Activated B cell treated with CpG ODN at 0.5 μM for 24 hours (primary cell): ENCODE data around the gene MSH3. TPM values are rescaled to one million over a fixed set of nuclear protein-coding genes. Genes with fewer than 3 reads are reported as not detected.
"Not testable (repeated sequence)": the region's sequence is repeated elsewhere in the genome, so short reads cannot be mapped to it uniquely, and the experiment has no call there.

Source experiments
- ATAC-seq: fragments of 200-7000 bp; cut with Tn5 transposase; one replicate; pipeline ENCODE4 v1.10.0; 2021; ENCODE audit warnings: low read depth, mild to moderate bottlenecking, moderate library complexity
- CTCF ChIA-PET: fragments of 350-600 bp; sonication (Branson Sonifier 250); formaldehyde crosslinking; loops from one replicate; lab custom pipeline; 2021; ENCODE audit warnings: antibody characterized with exemption; lab: Charles Lee
- POLR2A ChIA-PET: fragments of 350-600 bp; sonication (Branson Sonifier 250); formaldehyde crosslinking; loops from one replicate; lab custom pipeline; 2021; ENCODE audit warnings: antibody characterized with exemption; lab: Charles Lee
- DNase-seq: peaks from one replicate; pipeline ENCODE4 v3.0.0; 2022
- H3K27ac Mint-ChIP-seq: one replicate; pipeline ENCODE4 v1.8.0; 2020; ENCODE audit warnings: mixed read lengths
- H3K27me3 Mint-ChIP-seq: one replicate; pipeline ENCODE4 v1.8.0; 2021; ENCODE audit warnings: mixed read lengths
- H3K36me3 Mint-ChIP-seq: one replicate; pipeline ENCODE4 v1.8.0; 2021; ENCODE audit warnings: low read depth, mixed read lengths
- H3K4me1 Mint-ChIP-seq: one replicate; pipeline ENCODE4 v1.8.0; 2021; ENCODE audit warnings: mixed read lengths
- H3K4me3 Mint-ChIP-seq: one replicate; pipeline ENCODE4 v1.8.0; 2020; ENCODE audit warnings: mild to moderate bottlenecking, mixed read lengths
- H3K9me3 Mint-ChIP-seq: one replicate; pipeline ENCODE4 v1.8.0; 2020; ENCODE audit warnings: mixed read lengths
- intact Hi-C: fragments of 100-400 bp; cut with micrococcal nuclease; formaldehyde crosslinking; loops from one replicate; pipeline ENCODE4 v1.15.1; 2024
- total RNA-seq: library from RNA; stranded (reverse); gene quantifications from 2 replicates; pipeline ENCODE4 v1.2.3, GENCODE V29; 2022
- TF ChIP-seq, protein P1 (sequence below): fragments of 200-600 bp; IDR thresholded peaks from one replicate; pipeline ENCODE4 v1.8.0; 2022; ENCODE audit warnings: antibody characterized with exemption, mild to moderate bottlenecking

MSH3 gene
- total RNA-seq, 1 donor from 2014 or later, result 24.0 TPM

DNA sequence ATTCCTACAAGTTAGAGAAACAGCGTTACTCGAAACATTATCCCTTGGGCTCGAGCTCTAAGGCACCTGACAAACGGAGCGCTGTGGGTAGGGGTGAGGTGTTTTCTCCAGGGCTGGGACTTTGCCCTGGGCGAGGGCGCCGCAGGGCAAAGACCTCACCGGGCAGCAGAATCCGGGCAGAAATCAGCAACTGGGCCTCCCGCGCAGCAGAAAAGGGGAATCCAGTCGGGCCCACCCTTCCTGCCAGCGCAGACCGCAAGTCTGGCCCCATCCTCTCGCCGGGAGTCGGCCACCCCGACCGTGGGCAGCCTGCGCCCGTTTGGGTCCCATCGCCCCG is 430 bp upstream of the MSH3 start:
- intact Hi-C loops, result loop anchor here (2.0 to 10.0 kb wide), 6 partner anchors 399 to 1419 kb away; partner anchors contain the start of genes ATG10, HOMER1, JMY and MTX3
- DNase-seq (no peak), ATAC-seq (no peak)
- TF ChIP-seq, protein P1, sequence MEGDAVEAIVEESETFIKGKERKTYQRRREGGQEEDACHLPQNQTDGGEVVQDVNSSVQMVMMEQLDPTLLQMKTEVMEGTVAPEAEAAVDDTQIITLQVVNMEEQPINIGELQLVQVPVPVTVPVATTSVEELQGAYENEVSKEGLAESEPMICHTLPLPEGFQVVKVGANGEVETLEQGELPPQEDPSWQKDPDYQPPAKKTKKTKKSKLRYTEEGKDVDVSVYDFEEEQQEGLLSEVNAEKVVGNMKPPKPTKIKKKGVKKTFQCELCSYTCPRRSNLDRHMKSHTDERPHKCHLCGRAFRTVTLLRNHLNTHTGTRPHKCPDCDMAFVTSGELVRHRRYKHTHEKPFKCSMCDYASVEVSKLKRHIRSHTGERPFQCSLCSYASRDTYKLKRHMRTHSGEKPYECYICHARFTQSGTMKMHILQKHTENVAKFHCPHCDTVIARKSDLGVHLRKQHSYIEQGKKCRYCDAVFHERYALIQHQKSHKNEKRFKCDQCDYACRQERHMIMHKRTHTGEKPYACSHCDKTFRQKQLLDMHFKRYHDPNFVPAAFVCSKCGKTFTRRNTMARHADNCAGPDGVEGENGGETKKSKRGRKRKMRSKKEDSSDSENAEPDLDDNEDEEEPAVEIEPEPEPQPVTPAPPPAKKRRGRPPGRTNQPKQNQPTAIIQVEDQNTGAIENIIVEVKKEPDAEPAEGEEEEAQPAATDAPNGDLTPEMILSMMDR, result no peak
- Mint-ChIP-seq H3K27me3 (no peaks in the 10 kb centered on the region), H3K9me3 (no peaks in the 10 kb centered on the region), H3K36me3 (peaks cover 27% of the 10 kb centered on the region), H3K4me1 (peaks cover 26% of the 10 kb centered on the region), H3K4me3 (peak overlapping the region; percentile 97), H3K27ac (no peak overlapping the region)
- POLR2A ChIA-PET, result interaction anchor here (0.6 to 2.9 kb wide), 8 partner anchors 10 to 1140 kb away, joined by 3 to 15 read pairs (median 4); partner anchors contain the start of genes HOMER1, SERINC5 and ZFYVE16
- CTCF ChIA-PET, result interaction anchor here (1.2 kb wide), 1 partner anchor 18 kb away, joined by 3 read pairs; no protein-coding TSS in a partner anchor

DNA sequence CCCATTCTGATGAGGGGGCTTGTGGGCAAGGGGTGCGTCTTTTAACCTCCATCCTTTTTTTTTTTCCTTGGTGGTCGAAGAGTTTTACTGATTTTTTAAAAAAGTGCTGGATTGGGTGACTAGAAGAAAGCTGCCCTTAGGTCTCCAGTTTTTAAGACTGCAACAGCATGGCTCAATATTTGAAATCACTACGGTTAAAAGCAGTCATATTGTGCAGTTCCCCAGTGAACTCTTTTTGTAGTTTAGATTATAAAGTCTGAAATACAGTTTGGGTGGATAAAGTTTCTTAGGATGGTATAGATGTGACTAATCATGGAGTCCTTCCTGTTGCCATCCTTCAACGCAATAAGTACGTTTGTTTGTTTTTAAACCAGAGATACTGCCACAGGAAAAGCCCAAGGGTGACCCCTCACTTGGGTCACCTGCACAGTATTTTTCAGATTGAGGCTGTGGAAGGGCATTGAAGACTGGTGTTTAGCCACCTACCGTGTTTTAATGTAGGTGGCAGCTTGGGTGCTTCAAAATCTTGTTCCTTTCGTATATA is 851 bp downstream of the MSH3 start:
- POLR2A ChIA-PET, result interaction anchor here (0.5 to 2.9 kb wide), 9 partner anchors 9 to 1197 kb away, joined by 3 to 15 read pairs (median 4); partner anchors contain the start of genes HOMER1, SERINC5 and ZFYVE16
- TF ChIP-seq, protein P1, result no peak
- no peak for DNase-seq

DNA sequence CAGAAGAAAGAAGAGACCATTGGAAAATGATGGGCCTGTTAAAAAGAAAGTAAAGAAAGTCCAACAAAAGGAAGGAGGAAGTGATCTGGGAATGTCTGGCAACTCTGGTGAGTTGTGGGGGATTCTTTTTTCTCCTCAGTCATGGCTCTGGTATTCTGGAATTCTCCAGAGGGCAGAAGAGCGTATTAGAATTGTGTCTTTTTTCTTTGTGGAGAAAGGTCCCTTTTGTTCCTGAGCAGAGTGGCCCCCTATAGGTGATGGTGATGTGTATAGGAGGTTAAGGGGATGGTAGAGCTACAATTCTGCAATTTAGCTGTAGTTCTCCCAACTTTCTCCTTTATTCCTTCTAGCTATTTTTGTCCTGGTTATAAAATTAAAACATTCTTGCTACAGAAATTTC is 2.0 kb downstream of the MSH3 start:
- Mint-ChIP-seq H3K4me1 (peaks cover 26% of the 10 kb centered on the region), H3K36me3 (peaks cover 48% of the 10 kb centered on the region), H3K9me3 (no peaks in the 10 kb centered on the region), H3K27me3 (no peaks in the 10 kb centered on the region), H3K4me3 (no peak overlapping the region), H3K27ac (peak overlapping the region; percentile 22)
- CTCF ChIA-PET, result interaction anchor here (0.8 kb wide), 1 partner anchor 17 kb away, joined by 3 read pairs; no protein-coding TSS in a partner anchor
- DNase-seq (no peak), ATAC-seq (no peak)
- intact Hi-C loops, result loop anchor here (5.0 to 10.0 kb wide), 4 partner anchors 169 to 1422 kb away; partner anchors contain the start of genes ATG10, FAM151B, JMY and SSBP2
- TF ChIP-seq, protein P1, result no peak
- POLR2A ChIA-PET, result interaction anchor here (1.0 to 2.9 kb wide), 3 partner anchors 9 to 401 kb away, joined by 3 to 15 read pairs (median 12); partner anchors contain the start of gene SERINC5

More for the DNA sequence above, 851 bp downstream of the MSH3 start:
- H3K4me3 Mint-ChIP-seq, result peak overlapping the region; percentile 97
- H3K9me3 Mint-ChIP-seq, result no peaks in the 10 kb centered on the region
- intact Hi-C loops, result loop anchor here (1.0 to 10.0 kb wide), 12 partner anchors 13 to 1623 kb away; partner anchors contain the start of genes ATG10, FAM151B, HOMER1 and JMY
- no peak for ATAC-seq
- peaks cover 26% of the 10 kb centered on the region for H3K4me1 Mint-ChIP-seq
- CTCF ChIA-PET, result interaction anchor here (1.2 kb wide), 1 partner anchor 17 kb away, joined by 3 read pairs; no protein-coding TSS in a partner anchor
- peak overlapping the region; percentile 99 for H3K27ac Mint-ChIP-seq
- H3K36me3 Mint-ChIP-seq, result peaks cover 38% of the 10 kb centered on the region
- no peaks in the 10 kb centered on the region for H3K27me3 Mint-ChIP-seq

DNA sequence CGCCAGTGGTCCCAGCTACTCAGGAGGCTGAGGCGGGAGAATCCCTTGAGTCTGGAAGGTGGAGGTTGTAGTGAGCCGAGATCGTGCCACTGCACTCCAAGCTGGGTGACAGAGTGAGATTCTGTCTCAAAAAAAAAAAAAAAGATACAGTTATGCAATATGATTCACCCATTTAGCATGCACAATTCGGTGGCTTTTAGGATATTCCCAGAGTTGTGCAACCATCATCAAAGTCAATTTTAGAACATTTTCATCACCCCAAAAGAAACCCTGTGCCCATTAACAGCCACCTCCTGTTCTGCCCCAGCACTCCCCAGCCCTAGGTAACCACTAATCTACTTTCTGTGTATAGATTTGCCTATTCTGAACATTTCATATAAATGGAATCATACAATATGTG is 4.7 kb downstream of the MSH3 start:
- H3K27me3 Mint-ChIP-seq, result no peaks in the 10 kb centered on the region
- DNase-seq, result no peak
- H3K4me3 Mint-ChIP-seq, result no peak overlapping the region
- intact Hi-C loops, result loop anchor here (5.0 to 10.0 kb wide), 4 partner anchors 172 to 1424 kb away; partner anchors contain the start of genes ATG10, FAM151B, JMY and SSBP2
- ChIA-PET CTCF (no interaction called here), POLR2A (interaction anchor here (1.5 kb wide), 1 partner anchor 9 kb away, joined by 5 read pairs; no protein-coding TSS in a partner anchor)
- no peaks in the 10 kb centered on the region for H3K9me3 Mint-ChIP-seq
- no peak overlapping the region for H3K27ac Mint-ChIP-seq
- peaks cover 56% of the 10 kb centered on the region for H3K36me3 Mint-ChIP-seq
- peaks cover 15% of the 10 kb centered on the region for H3K4me1 Mint-ChIP-seq
- ATAC-seq, result no peak
- TF ChIP-seq, protein P1, result no peak

DNA sequence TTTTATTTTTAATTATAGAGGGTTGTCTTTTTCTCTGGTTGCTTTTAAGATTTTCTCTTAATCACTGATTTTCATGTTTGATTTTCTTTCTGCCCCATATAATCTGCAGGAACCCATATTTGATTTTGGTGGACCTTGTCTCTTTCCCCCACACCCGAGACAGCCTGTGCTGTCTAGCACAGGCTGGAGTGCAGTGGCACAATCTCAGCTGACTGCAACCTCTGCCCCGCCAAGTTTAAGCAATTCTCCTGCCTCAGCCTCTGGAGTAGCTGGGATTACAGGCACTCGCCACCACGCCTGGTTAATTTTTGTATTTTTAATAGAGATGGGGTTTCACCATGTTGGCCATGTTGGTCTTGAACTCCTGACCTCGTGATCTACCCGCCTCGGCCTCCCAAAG is 6.2 kb downstream of the MSH3 start:
- H3K4me3 Mint-ChIP-seq, H3K9me3 Mint-ChIP-seq, ATAC-seq, intact Hi-C loops, H3K4me1 Mint-ChIP-seq, DNase-seq, CTCF ChIA-PET, H3K27ac Mint-ChIP-seq, POLR2A ChIA-PET, H3K27me3 Mint-ChIP-seq: not testable (repeated sequence)
- peaks cover 62% of the 10 kb centered on the region for H3K36me3 Mint-ChIP-seq
